CD4-positive, alpha-beta T cell treated with Interleukin-6 at 100 ng/mL for 8 hours (primary cell): ENCODE measurements around the gene ATXN2.
A peak's percentile ranks its signal among the peaks of the same experiment; 100 is the strongest.

Source experiments
- DNase-seq: peaks from one replicate; pipeline ENCODE4 v3.0.0-alpha.2; 2020; ENCODE audit warnings: mixed read lengths, low spot score

ATXN2 gene

DNA sequence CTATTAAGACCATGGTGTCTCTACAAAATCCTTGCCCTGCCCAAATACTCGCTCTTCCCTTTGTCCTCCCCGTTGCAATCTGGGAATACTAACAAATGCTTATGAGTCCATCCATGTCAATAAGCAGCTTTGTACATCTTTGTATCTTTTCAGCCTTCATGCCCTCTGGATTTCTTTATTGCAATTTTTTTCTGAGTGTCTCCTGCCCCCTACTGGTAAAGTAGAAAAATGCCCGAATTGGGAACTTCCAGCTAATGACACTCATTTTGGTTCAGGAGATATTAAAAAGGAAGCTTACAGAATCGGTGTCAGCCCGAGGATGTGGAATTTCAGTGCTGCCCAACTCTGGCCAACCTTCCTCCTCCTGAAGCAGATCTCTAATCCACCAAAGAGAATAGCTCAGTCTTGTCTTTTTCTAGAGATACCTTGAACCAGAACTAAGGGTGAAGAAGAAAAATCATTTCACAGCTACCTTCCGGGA lies 147.4 kb downstream of the ATXN2 start:
- peak; percentile 61 for DNase-seq

DNA sequence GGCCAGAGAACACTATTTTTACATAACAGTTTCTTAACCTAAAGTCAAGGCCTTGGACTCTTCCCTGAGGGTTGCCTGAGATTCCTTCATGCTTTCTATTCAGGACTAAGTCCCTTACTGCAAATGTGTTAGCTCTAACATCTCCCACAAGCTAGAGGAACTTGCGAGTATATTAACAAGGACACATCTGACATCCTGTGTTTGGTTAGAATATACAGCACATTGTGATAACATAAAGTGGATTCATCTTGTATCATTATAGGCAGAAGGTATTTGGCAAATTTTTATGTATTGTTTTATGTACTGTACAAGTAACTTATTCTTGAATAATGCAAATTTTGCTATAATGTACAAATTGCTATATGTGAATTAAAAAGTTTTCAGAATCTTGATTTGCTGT lies 147.9 kb downstream of the ATXN2 start:
- no peak for DNase-seq

DNA sequence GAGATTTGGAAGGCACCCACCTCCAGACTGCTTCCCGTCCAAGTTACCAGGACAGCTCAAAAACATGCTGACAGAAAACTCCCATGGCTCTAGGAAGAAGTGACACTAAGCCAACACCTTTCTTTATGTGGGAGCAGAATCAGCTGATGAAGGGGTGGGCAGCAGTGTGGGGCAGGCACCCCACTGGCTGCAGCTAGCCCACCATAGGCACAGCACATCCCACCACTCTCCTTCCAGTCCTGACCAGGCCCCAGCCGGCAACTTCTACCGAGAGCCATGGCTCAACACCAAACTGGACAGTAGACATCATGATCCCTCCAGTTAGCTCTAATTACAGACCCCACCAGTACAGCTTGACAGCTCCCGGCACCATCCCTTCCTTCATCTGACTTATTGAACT lies 148.4 kb downstream of the ATXN2 start:
- no peak for DNase-seq

DNA sequence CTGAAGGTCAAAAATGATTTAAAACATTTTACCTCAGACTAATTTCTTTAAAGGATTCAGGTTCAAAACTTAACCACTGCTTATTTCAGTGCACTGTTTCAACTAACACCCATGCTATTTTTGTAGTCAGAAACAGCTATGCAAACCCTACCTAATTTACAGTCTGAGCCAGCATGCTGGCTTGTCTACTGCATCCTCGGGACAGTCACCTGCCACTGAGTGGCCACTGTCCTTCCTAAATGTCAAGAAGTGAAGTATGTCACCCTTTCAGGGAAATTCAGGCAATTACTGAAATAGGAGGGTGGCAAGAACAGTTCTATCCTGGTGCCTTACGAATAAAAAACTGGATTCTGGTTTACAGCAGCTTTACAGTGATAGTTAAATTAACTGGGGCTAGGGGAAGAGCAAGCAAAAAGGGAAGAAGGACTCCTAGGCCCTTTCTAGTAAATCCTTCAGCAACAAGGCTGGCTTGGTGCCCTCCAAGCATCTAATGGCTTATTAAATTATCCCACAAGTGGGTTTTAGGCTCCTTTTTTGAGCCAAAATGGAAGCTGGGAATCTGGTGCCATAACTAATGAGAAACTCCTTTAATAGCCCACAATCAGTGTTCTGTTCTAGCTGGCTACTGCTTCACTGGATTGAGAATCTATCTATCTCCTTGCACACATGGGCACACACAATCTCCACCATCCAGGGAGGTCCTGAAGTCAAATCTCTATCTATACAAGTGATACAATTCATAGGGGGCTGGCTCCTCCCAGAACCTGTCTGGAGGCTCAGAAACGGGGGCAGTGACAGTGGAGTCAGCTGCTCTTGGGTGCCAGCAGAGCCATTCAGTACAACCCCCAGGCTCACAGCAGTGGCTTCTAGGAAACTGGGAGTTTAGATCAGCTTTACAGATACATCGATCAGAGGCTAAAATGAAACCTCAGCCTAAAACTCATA lies 150.0 kb downstream of the ATXN2 start:
- no peak for DNase-seq

DNA sequence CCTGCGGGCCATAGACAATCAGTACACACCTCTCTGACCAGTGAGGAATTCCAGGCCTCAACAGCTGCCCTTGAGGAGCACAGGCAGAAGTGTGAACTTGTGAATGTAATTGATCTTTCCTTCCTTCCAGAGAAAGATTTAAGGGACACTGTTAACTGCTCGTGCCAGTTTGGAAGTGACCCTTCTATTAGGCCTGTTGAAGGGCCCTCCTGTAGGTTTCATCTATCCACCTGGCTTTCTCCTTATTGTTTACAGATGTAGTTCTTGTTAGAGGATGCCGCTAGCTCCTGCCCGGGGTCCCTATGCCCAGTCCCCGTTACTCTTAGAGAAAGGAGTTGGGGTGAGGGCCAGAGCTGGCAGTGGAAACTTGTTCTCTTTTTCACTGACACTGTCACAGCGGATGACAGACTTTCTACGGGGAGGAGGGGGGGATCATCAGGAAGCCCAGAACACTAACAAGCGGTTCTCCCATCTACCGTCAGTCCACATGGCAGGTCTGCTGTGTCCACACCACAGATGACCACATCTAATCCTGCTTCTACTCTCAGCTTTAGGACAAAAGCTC lies 150.8 kb downstream of the ATXN2 start:
- DNase-seq, result no peak

DNA sequence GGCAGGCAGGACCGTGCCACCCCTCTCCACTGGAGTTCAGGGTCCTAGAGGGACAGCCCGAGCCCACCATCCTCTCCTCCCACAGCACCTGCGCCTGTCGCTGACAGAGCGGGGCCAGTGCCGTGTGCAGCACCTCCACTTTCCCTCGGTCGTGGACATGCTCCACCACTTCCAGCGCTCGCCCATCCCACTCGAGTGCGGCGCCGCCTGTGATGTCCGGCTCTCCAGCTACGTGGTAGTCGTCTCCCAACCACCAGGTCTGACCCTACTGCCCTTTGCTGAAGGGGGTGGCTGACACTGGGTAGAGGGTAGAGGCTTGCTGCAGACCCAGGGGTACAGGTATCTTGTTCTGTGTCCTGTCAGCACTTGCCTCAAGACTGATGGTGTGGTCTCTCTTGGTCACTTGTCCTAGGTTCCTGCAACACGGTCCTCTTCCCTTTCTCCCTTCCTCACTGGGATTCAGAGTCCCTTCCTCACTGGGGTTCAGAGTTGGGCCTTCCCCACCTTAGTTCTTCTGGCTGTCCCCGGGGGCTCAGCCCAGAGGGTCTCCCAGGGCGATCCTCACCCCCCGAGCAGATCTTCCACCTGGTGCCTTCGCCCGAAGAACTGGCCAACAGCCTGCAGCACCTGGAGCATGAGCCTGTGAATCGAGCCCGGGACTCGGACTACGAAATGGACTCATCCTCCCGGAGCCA lies 151.4 kb downstream of the ATXN2 start:
- no peak for DNase-seq

DNA sequence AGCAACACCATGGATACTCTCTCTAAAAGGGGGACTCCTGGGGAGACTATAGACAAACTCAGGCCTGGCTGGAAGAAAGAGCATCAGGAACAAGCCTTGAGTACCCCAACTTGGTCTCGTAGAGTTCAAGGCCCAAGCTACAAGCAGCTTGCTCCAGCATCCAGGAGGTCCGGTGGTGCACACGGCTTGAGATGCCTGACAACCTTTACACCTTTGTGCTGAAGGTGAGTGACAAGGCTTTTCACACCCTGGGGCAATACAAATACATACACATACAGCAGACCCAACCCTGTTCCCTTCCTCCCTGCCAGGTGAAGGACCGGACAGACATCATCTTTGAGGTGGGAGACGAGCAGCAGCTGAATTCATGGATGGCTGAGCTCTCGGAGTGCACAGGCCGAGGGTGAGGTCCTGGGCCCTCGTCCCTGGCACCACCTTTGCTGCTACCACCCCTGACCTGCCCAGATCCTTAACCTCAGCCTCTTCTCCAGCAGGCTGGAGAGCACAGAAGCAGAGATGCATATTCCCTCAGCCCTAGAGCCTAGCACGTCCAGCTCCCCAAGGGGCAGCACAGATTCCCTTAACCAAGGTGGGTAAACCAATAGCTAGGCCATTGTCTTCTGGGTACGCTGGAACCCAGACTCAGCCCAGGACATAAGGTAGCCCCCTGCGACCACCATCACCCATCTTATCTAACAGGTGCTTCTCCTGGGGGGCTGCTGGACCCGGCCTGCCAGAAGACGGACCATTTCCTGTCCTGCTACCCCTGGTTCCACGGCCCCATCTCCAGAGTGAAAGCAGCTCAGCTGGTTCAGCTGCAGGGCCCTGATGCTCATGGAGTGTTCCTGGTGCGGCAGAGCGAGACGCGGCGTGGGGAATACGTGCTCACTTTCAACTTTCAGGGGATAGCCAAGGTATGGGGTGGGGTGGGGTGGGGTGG lies 152.2 kb downstream of the ATXN2 start:
- DNase-seq, result no peak

DNA sequence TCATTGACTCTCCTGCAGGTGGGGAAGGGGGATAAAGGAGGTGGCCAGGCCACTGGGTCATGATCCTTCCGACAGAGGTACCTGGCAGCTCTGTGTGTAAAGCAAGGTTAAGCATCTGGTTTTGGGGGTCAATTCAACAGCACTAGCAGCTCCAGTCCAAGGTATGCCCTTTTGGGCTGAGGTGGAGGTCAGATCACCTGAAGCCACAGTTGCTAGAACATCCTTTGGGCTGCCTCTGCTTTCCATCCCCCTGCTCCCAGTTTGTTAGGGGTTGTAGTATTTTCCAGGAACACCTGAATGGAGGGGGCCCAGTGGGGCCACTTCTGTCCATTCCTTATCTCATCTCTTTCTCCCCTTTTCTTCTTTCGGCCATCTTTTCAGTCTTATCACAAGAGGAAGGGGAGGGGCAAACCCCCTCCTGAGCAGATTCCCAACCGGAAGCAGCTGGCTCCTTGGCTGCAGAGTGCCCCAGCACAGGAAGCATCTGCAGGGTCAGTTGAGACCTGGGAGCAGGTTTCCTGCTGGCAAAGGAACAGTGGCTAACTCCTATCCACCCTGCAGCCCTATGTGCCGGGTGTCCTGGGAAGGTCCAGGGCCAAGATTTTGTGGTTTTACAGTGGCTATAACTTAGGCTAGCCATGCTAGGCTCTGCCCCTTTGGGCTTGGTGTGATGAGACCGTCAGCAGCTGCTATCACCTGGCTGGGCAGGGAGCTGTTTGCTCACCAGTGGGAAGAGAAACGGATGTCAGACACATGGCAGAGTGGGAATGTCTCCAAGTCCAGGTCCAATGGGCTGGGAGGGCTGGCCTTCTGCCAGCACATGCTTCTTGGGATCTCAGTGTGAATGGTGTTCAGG lies 153.2 kb downstream of the ATXN2 start:
- no peak for DNase-seq

DNA sequence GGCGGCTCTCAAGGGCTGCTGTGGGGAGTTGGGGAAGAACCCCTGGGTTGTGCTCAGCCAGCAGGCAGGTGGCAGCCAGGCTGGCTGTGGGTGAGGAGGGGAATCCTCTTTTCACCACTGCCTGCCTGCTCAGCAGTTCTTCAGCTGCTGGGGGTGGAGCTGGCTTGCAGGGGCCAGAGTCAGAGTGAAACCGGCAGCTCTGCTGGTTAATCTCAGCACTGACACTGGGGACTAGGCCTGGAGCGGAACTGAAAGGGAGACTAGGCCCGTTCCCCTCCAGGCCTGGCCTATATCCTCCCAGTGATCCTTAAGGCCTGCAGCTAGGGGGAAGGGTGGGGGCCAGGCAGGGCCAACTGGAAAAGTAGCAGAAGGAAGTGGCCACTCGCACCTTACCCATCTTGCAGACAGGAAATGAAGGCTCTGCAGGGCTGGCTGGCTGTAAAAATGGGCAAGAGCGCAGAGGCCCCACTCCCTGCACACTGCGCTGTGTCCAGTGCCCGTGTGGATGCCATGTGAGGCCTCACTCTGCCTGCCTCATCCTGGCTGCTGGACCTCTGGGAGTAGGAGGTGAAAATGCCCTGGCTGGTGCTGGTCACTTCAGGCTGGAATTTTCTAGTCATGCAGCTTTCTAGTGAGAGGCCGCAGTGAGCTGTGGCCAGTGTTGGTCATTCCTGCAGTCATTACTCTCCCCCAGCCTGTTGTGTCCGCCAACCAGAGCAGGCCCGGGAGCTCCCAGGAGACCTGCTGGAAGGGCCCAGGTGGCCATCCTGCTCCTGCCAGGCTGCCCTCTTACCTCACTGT lies 154.0 kb downstream of the ATXN2 start:
- DNase-seq, result peak; percentile 80

DNA sequence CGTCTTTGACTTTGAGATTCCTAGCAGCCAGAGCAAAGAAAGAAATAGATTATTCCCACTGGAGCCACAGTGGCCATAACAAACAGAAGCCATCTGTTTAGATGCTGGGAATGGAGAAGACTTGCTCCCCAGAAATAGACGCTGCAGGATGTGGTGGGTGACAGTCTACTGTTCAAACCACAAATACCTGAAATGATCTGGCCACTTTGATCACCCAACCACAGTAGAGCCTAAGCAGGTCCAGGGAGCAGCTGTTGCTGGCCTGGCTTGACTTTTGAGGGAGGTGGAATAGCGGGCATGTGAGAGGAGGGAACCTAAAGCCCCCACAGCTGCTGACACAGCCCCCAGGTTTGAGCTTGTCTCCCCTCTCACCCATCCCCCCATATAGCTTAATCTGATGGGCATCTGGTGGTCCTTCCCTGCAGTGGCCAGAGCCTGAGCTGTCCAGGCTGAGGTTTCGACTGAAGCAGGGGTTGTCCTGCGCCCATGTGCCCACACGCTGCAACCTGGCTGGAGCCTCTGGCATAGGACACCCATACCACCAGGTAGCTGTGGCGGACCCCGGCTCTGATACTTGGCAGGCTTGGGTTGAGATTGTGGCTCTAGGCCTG lies 154.7 kb downstream of the ATXN2 start:
- DNase-seq, result no peak

DNA sequence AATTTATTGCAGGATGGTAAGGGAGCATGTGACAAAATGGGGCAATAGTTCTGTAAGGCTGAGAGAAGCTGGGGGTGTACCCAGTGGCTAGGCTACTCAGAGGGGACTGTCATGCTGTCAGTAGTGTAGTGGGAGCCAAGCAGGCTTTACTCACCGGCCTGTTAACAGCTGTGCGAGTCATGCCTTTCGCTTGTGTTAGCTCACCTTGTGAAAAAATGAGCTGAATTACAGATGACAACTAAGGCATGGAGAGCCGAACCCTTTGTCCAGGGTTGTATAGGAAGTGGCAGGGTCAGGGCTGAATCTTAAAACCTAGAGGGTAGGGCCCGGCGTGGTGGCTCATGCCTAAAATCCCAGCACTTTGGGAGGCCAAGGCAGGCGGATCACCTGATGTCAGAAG lies 155.5 kb downstream of the ATXN2 start:
- no peak for DNase-seq

DNA sequence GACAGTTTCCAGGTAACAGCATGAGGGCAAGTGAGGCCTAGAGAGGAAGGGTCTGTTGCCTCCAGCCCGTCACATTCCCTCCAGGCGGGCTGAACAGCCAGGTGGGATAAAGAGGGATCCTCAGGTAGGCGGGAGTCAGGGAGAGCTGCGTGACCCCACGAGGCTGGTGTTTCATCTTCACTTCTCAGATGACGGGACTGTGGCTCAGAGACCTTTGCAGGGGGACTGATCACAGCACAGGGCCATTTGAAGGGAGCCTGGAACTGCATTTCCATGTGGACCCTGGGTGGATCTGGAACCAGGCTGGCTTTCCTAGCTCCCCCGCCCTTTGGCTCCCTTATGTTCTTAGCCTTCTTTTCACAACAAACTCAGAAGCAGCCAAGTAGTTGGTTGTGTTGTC lies 156.0 kb downstream of the ATXN2 start:
- no peak for DNase-seq

DNA sequence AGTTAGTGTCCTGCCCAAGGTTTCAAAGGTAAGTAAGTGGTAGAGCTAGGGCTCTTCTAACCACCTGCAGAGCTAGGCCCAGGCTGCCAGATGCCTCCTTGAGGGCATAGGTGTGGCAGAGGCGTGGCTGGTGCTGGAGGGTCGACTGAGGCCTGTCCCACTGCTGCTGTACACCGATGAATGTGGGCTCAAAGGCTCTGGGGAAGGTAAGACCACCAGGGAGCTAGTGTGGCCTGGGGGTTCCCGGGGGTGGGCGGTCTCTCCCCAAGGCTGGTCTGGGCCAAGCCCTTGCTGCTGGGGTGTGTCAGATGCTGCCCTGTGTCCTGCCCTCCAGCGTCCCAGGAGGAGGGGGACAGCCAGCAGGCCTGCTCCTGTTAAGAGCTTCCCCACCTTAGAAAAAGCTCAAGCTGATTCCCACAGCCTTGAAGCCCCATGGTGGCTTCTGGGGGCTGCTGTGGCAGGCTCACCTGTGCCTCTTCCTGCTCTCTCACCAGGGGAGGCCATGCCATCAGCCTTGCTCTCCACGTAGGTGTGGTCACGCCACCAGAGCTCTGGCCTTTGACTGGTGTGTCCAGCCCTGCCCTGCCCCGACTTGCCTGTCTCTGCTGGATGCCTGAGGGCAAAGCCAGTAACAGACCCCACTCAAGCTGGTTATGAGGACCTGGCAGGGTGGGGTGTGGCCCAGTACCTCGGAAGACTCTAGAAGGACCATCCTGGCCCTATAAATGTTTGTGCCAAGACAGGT lies 156.6 kb downstream of the ATXN2 start:
- no peak for DNase-seq

DNA sequence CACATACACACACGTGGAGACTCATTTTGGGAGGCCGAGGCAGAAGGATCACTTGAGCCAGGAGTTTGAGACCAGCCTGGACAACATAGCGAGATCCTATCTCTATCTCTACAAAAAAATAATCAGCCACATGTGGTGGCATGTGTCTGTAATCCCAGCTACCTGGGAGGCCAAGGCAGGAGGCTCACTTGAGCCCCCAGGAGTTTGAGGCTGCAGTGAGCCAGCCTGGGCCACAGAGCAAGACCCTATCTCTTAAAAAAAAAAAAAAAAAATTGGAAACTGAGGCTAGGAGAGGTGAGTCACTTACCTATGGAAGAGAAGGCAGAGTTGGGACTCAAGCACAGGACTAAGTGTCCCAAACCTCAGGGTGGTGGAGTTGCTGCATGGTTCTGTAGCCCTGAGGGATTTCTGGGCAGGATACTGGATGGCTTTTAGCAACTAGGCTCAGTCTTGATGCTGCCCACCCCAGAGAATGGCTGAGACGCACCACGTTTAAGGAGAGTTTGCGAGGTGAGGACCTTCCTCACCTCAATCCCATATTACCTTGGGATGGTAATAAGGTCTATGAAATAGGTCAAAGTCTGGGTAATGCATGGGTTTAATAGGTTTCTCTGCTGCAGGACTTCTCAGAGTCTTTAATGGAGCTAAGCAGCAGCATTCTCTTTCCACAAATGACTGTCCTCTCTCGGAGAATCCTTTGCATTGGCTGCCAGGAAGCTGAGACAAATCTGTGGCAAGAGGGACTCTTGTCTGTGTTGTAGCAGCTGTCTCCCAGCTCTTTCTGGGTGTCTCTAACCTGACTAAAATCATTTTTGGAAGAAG lies 157.8 kb downstream of the ATXN2 start:
- DNase-seq, result no peak

DNA sequence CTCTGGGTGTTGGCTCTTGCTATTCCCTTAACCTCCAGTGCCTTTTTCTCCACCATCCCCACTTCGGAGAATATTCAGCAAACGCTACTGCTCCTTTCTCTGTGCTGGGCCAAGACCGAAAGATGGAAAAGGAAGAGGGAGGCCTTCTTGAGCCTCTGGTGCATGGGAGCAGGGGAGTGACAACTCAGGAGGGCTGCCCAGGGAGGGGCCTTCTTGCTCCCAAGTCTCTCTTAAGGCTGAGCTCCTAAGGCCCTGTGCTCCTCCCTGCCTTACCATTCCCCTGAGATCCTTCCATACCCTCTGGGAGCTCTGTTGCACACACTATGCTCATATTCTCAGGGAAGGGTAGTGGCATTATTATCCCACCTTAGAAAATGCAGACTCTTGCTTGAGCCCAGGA lies 158.5 kb downstream of the ATXN2 start:
- DNase-seq, result no peak

DNA sequence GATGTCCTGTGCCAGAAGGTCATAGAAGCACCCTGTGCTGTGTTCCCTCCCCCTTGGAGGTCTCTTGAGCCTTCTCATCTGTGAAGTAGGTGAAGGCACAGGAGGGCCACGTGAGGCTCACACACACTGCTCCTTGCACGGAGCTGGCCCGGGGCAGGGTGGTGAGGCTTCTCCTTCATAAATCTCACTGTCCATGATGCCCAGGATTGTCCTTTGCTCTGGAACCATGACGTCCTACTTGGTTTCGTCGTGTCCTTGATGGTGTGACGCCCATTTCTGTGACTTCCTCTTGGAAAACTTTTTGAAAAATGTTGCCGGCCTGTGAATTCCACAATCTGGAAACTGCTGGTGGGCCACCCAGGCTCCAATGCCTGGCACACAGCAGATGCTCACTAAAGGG lies 159.0 kb downstream of the ATXN2 start:
- no peak for DNase-seq

DNA sequence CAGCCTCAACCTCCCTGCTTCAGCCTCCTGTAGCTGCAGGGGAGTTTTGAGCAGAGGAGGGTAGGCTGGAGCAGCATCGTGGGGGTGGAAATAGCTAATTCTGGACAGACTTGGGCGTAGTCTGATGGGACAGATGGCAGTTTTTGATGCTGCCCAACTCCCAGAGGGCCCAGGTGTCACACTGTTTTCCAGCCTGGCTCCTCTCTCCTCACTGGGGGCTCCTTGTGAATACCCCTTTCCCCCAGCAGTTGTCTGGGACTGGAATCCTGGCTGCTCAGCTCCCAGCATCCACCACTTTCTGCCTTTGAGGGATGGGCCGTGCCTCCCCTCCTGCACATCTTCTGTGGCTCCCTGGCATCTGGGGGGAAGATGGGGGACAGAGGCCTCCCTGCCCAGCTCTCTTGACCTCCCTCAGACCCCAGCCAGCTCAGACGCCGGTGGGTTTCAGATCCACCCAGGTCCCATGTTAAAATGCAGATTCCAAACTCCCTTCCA lies 159.4 kb downstream of the ATXN2 start:
- DNase-seq, result no peak

DNA sequence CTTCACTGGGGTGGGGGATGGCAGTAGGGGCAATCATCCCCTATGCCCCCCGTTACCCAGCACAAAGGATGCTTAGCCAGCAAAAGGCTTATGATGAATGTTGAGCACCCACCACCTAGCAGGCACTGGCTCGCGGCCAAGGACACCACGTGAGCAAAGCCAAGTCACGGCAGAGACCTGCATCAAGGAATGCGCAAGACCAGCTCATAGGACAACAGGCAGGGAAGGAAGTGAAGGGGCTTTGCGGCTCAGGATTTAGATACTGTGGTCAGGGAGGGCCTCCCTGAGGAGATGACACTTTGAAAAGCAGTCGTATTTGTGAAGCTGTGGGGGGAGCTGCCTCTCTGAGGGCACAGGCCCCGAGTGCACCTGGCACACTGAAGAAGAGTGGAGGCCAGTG lies 160.6 kb downstream of the ATXN2 start:
- peak; percentile 46 for DNase-seq
